Activated naive CD4-positive, alpha-beta T cell treated with anti-CD3 and anti-CD28 coated beads, Interleukin-2, amount 10 ng/mL, durations not matched to agents 7 days and 5 days (primary cell): ENCODE measurements around the gene GGTLC1.
"Not testable (repeated sequence)": the region's sequence is repeated elsewhere in the genome, so short reads cannot be mapped to it uniquely, and the experiment has no call there.

Source experiments
- CTCF ChIA-PET: fragments of 350-600 bp; sonication (Branson Sonifier 250); formaldehyde crosslinking; loops from one replicate; lab custom pipeline; 2021; ENCODE audit warnings: antibody characterized with exemption; lab: Charles Lee
- DNase-seq: peaks from one replicate; pipeline ENCODE4 v3.0.0-alpha.2; 2020
- H3K27ac Mint-ChIP-seq: one replicate; pipeline ENCODE4 v1.8.0; 2021; ENCODE audit warnings: mild to moderate bottlenecking, moderate library complexity, mixed read lengths
- H3K27me3 Mint-ChIP-seq: one replicate; pipeline ENCODE4 v1.8.0; 2021; ENCODE audit warnings: mild to moderate bottlenecking, mixed read lengths
- H3K36me3 Mint-ChIP-seq: one replicate; pipeline ENCODE4 v1.8.0; 2021; ENCODE audit warnings: mixed read lengths
- H3K4me1 Mint-ChIP-seq: one replicate; pipeline ENCODE4 v1.8.0; 2021; ENCODE audit warnings: mixed read lengths
- H3K4me3 Mint-ChIP-seq: one replicate; pipeline ENCODE4 v1.8.0; 2021; ENCODE audit warnings: mild to moderate bottlenecking, moderate library complexity, mixed read lengths
- H3K9me3 Mint-ChIP-seq: one replicate; pipeline ENCODE4 v1.8.0; 2021; ENCODE audit warnings: mixed read lengths

GGTLC1 gene

GRCh38 chr20:23985790-23986225 is 2.8 kb downstream of the GGTLC1 start:
- H3K27ac Mint-ChIP-seq, DNase-seq: not testable (repeated sequence)
- CTCF ChIA-PET, result interaction anchor here (0.8 kb wide), 1 partner anchor 48 kb away, joined by 3 read pairs; no protein-coding TSS in a partner anchor

GRCh38 chr20:23985066-23985789 is 3.4 kb downstream of the GGTLC1 start:
- CTCF ChIA-PET, result interaction anchor here (0.8 kb wide), 1 partner anchor 47 kb away, joined by 3 read pairs; no protein-coding TSS in a partner anchor
- H3K27ac Mint-ChIP-seq, H3K36me3 Mint-ChIP-seq, DNase-seq, H3K9me3 Mint-ChIP-seq, H3K4me1 Mint-ChIP-seq, H3K27me3 Mint-ChIP-seq, H3K4me3 Mint-ChIP-seq: not testable (repeated sequence)

More at GRCh38 chr20:23985790-23986225, 2.8 kb downstream of the GGTLC1 start:
- H3K27me3 Mint-ChIP-seq, H3K36me3 Mint-ChIP-seq, H3K9me3 Mint-ChIP-seq, H3K4me1 Mint-ChIP-seq, H3K4me3 Mint-ChIP-seq: not testable (repeated sequence)

GRCh38 chr20:23984476-23985023 is 4.0 kb downstream of the GGTLC1 start:
- H3K4me1 Mint-ChIP-seq, H3K27me3 Mint-ChIP-seq, H3K27ac Mint-ChIP-seq, H3K9me3 Mint-ChIP-seq, H3K36me3 Mint-ChIP-seq, DNase-seq, CTCF ChIA-PET, H3K4me3 Mint-ChIP-seq: not testable (repeated sequence)

GRCh38 chr20:23982112-23983018 is 6.2 kb downstream of the GGTLC1 start:
- H3K36me3 Mint-ChIP-seq, CTCF ChIA-PET, H3K27ac Mint-ChIP-seq, H3K9me3 Mint-ChIP-seq, DNase-seq, H3K4me1 Mint-ChIP-seq, H3K27me3 Mint-ChIP-seq, H3K4me3 Mint-ChIP-seq: not testable (repeated sequence)

- H3K27ac Mint-ChIP-seq, H3K4me3 Mint-ChIP-seq, H3K36me3 Mint-ChIP-seq, CTCF ChIA-PET, H3K4me1 Mint-ChIP-seq, H3K27me3 Mint-ChIP-seq, DNase-seq, H3K9me3 Mint-ChIP-seq: not testable (repeated sequence)
These were observed 7.1 kb downstream of the GGTLC1 start for GRCh38 chr20:23981526-23981925.

- CTCF ChIA-PET, H3K4me3 Mint-ChIP-seq: not testable (repeated sequence)
These were observed 7.6 kb downstream of the GGTLC1 start for GRCh38 chr20:23981014-23981413.

GRCh38 chr20:23979899-23980811 is 8.4 kb downstream of the GGTLC1 start:
- H3K36me3 Mint-ChIP-seq, H3K27ac Mint-ChIP-seq, CTCF ChIA-PET: not testable (repeated sequence)

More at GRCh38 chr20:23981014-23981413, 7.6 kb downstream of the GGTLC1 start:
- H3K27ac Mint-ChIP-seq, H3K4me1 Mint-ChIP-seq, H3K36me3 Mint-ChIP-seq, H3K9me3 Mint-ChIP-seq, H3K27me3 Mint-ChIP-seq, DNase-seq: not testable (repeated sequence)

GRCh38 chr20:23979380-23979779 is 9.2 kb downstream of the GGTLC1 start:
- H3K36me3 Mint-ChIP-seq, DNase-seq, H3K9me3 Mint-ChIP-seq, H3K27ac Mint-ChIP-seq, H3K27me3 Mint-ChIP-seq, CTCF ChIA-PET, H3K4me1 Mint-ChIP-seq, H3K4me3 Mint-ChIP-seq: not testable (repeated sequence)

More at GRCh38 chr20:23979899-23980811, 8.4 kb downstream of the GGTLC1 start:
- H3K4me3 Mint-ChIP-seq, H3K4me1 Mint-ChIP-seq, H3K9me3 Mint-ChIP-seq, H3K27me3 Mint-ChIP-seq, DNase-seq: not testable (repeated sequence)

- not testable (repeated sequence) for H3K4me1 Mint-ChIP-seq, DNase-seq, H3K27me3 Mint-ChIP-seq, H3K27ac Mint-ChIP-seq, H3K36me3 Mint-ChIP-seq, H3K9me3 Mint-ChIP-seq, H3K4me3 Mint-ChIP-seq
- CTCF ChIA-PET, result interaction anchor here (0.6 kb wide), 1 partner anchor 806 kb away, joined by 3 read pairs; no protein-coding TSS in a partner anchor
These were observed 10.1 kb downstream of the GGTLC1 start for GRCh38 chr20:23978457-23978856.

- CTCF ChIA-PET, result no interaction called here
These were observed 13.6 kb downstream of the GGTLC1 start for GRCh38 chr20:23974966-23975365.

GRCh38 chr20:23971310-23971709 is 17.3 kb downstream of the GGTLC1 start:
- H3K36me3 Mint-ChIP-seq, result no peaks in the 10 kb centered on the region
- no peak for DNase-seq
- H3K9me3 Mint-ChIP-seq, result no peaks in the 10 kb centered on the region
- H3K27ac Mint-ChIP-seq, result no peak overlapping the region
- H3K27me3 Mint-ChIP-seq, result peaks cover 8% of the 10 kb centered on the region
- H3K4me1 Mint-ChIP-seq, result no peaks in the 10 kb centered on the region
- H3K4me3 Mint-ChIP-seq, result no peak overlapping the region
- CTCF ChIA-PET, result no interaction called here

More at GRCh38 chr20:23974966-23975365, 13.6 kb downstream of the GGTLC1 start:
- DNase-seq, result no peak
- Mint-ChIP-seq H3K27me3 (no peaks in the 10 kb centered on the region), H3K4me3 (no peak overlapping the region), H3K36me3 (no peaks in the 10 kb centered on the region), H3K27ac (no peak overlapping the region), H3K9me3 (no peaks in the 10 kb centered on the region), H3K4me1 (peaks cover 3% of the 10 kb centered on the region)

- no peaks in the 10 kb centered on the region for H3K4me1 Mint-ChIP-seq
- DNase-seq, result no peak
- H3K27me3 Mint-ChIP-seq, result peaks cover 17% of the 10 kb centered on the region
- CTCF ChIA-PET, result interaction anchor here (0.9 kb wide), 1 partner anchor 32 kb away, joined by 4 read pairs; no protein-coding TSS in a partner anchor
- no peak overlapping the region for H3K27ac Mint-ChIP-seq
- H3K9me3 Mint-ChIP-seq, result peaks cover 3% of the 10 kb centered on the region
- H3K36me3 Mint-ChIP-seq, result no peaks in the 10 kb centered on the region
- no peak overlapping the region for H3K4me3 Mint-ChIP-seq
These were observed 18.5 kb downstream of the GGTLC1 start for GRCh38 chr20:23970049-23970448.

- Mint-ChIP-seq H3K27ac (no peak overlapping the region), H3K4me3 (no peak overlapping the region), H3K9me3 (peaks cover 8% of the 10 kb centered on the region), H3K27me3 (peaks cover 17% of the 10 kb centered on the region), H3K4me1 (no peaks in the 10 kb centered on the region), H3K36me3 (no peaks in the 10 kb centered on the region)
- DNase-seq, result no peak
- CTCF ChIA-PET, result no interaction called here
These were observed 21.0 kb downstream of the GGTLC1 start for GRCh38 chr20:23967616-23967979.
